GM12878 (cell line): ENCODE measurements around the gene IPPK. TPM values are rescaled to one million over a fixed set of nuclear protein-coding genes. Genes with fewer than 3 reads are reported as not detected.

Source experiments
- CEBPZ ChIP-seq: fragments of 150-350 bp; IDR thresholded peaks from 2 replicates; pipeline ENCODE4 v1.6.1; 2016; ENCODE audit warnings: low read depth, low read length
- CREB1 ChIP-seq: IDR thresholded peaks from 2 replicates; pipeline ENCODE4 v1.6.1; 2012; ENCODE audit warnings: low read depth, mild to moderate bottlenecking, inconsistent platforms
- EP300 ChIP-seq, 2 experiments: fragments of 150-350 bp in 1 of 2; IDR thresholded peaks; 2 replicates each; pipeline ENCODE4 v1.6.1; 2011 to 2012; ENCODE audit warnings: low read depth in 2 of 2, low read length in 2 of 2, borderline replicate concordance in 1 of 2, improper control_type of control experiment in 1 of 2, inconsistent platforms in 1 of 2; ENCODE audit not compliant: control insufficient read depth in 1 of 2
- HDAC6 ChIP-seq: fragments of 200-600 bp; sonication (generic); IDR thresholded peaks from one replicate; pipeline ENCODE4 v1.8.0; 2017; ENCODE audit warnings: antibody characterized with exemption; ENCODE audit not compliant: unreplicated experiment
- KDM1A ChIP-seq: fragments of 200-600 bp; sonication (generic); IDR thresholded peaks from 2 replicates; pipeline ENCODE4 v1.6.1; 2016; ENCODE audit warnings: borderline replicate concordance
- NR2F1 ChIP-seq: fragments of 450-650 bp; conservative IDR thresholded peaks from 2 replicates; pipeline ENCODE4 v1.6.1; 2017; ENCODE audit warnings: mild to moderate bottlenecking
- SMC3 ChIP-seq: IDR thresholded peaks from 2 replicates; pipeline ENCODE4 v1.6.1; 2011; ENCODE audit warnings: low read length, improper control_type of control experiment, borderline replicate concordance
- TCF12 ChIP-seq: IDR thresholded peaks from 2 replicates; pipeline ENCODE4 v1.6.1; 2011; ENCODE audit warnings: low read depth, mild to moderate bottlenecking, low read length
- YY1 ChIP-seq: IDR thresholded peaks from 2 replicates; pipeline ENCODE4 v1.6.1; 2011; ENCODE audit warnings: low read depth, mild to moderate bottlenecking, low read length
- polyA plus RNA-seq, 11 experiments: library from polyadenylated mRNA; depleted of rRNA in 4 of 11; unstranded in 6 of 11; stranded (reverse) in 5 of 11; fragments of >200 nt; fragmentation: Nextera tagmentation in 4 of 11; fragmentation: Illumina TruSeq in 1 of 11; extraction: Ambion mirVana in 4 of 11; extraction: Trizol in 1 of 11; gene quantifications; 1 replicate in 1 of 11; 2 replicates in 10 of 11; pipeline versions ENCODE4 v1.2.1 to v1.2.3, GENCODE V29; 2011 to 2016; ENCODE audit warnings: inconsistent platforms in 2 of 11, missing spikeins in 2 of 11, low read depth in 1 of 11
- total RNA-seq, 4 experiments: library from RNA; depleted of rRNA in 3 of 4; stranded (reverse); fragments of >200 nt in 3 of 4; fragmentation: Illumina TruSeq in 1 of 4; extraction: Trizol in 1 of 4; gene quantifications; 2 replicates each; pipeline versions ENCODE4 v1.2.1 to v1.2.3, GENCODE V29; 2013 to 2021

The IPPK gene
- total and polyA plus RNA-seq, 10 of the 15 experiments (the other 5 are each of a cell fraction or from before 2014, with no cell fraction given): 2.1 to 22.1 (median 11.4) TPM

GRCh38 chr9:92634712-92635605 is 35.0 kb downstream of the IPPK start (continued):
- TF ChIP-seq CEBPZ: no peak
- TF ChIP-seq EP300 (IDR thresholded peaks at IDR 0.05; ENCODE audit: borderline replicate concordance in 1 of 2, control insufficient read depth in 1 of 2, low read depth in 2 of 2, low read length in 2 of 2): no peak
- peak; percentile 84 for TF ChIP-seq SMC3
- no peak for TF ChIP-seq TCF12
- TF ChIP-seq KDM1A: no peak
- no peak for TF ChIP-seq HDAC6
- TF ChIP-seq YY1: peak; percentile 62; the same call in 1 of the 2 replicates
- TF ChIP-seq CREB1: no peak
- 0 out of 2 replicates have a peak, but pooled peaks have one; percentile 28 for TF ChIP-seq NR2F1
